Naive thymus-derived CD8-positive, alpha-beta T cell (primary cell): ENCODE data around the gene SMTN. TPM values are rescaled to one million over a fixed set of nuclear protein-coding genes. Genes with fewer than 3 reads are reported as not detected.
"Not testable (repeated sequence)": the region's sequence is repeated elsewhere in the genome, so short reads cannot be mapped to it uniquely, and the experiment has no call there.

Experiments used
- ATAC-seq, 2 donors: fragments of 150-1000 bp; cut with Tn5 transposase in 1 of 2; sonication (Bioruptor Pico), chemical (Tn5 transposase) in 1 of 2; 1 replicate in 1 of 2; 2 replicates in 1 of 2; pipeline ENCODE4 v1.10.0; 2021; ENCODE audit warnings: mild to moderate bottlenecking in 2 of 2, moderate library complexity in 2 of 2
- POLR2A ChIA-PET: fragments of 350-600 bp; sonication (Branson Sonifier 250); formaldehyde crosslinking; loops from one replicate; lab custom pipeline; 2021; ENCODE audit warnings: antibody characterized with exemption; lab: Charles Lee
- DNase-seq, 10 donors: peaks; one replicate each; pipeline versions ENCODE4 v3.0.0 to v3.0.0-alpha.2; 2020 to 2022
- H3K27ac Mint-ChIP-seq, 10 donors: one replicate each; pipeline ENCODE4 v1.8.0; 2020 to 2022; ENCODE audit warnings: mild to moderate bottlenecking in 10 of 10, mixed read lengths in 10 of 10, moderate library complexity in 4 of 10, inconsistent platforms in 1 of 10
- H3K27me3 Mint-ChIP-seq, 5 donors: one replicate each; pipeline ENCODE4 v1.8.0; 2021 to 2022; ENCODE audit warnings: mixed read lengths in 5 of 5
- H3K36me3 Mint-ChIP-seq, 3 donors: one replicate each; pipeline ENCODE4 v1.8.0; 2020 to 2022; ENCODE audit warnings: mixed read lengths in 3 of 3, mild to moderate bottlenecking in 2 of 3, inconsistent platforms in 1 of 3
- H3K4me1 Mint-ChIP-seq, 4 donors: one replicate each; pipeline ENCODE4 v1.8.0; 2021 to 2022; ENCODE audit warnings: mixed read lengths in 4 of 4
- H3K4me3 Mint-ChIP-seq, 10 donors: one replicate each; pipeline ENCODE4 v1.8.0; 2020 to 2022; ENCODE audit warnings: mild to moderate bottlenecking in 10 of 10, mixed read lengths in 10 of 10, moderate library complexity in 6 of 10, inconsistent platforms in 1 of 10
- H3K9me3 Mint-ChIP-seq, 9 donors: one replicate each; pipeline ENCODE4 v1.8.0; 2020 to 2022; ENCODE audit warnings: mixed read lengths in 9 of 9, mild to moderate bottlenecking in 3 of 9, inconsistent platforms in 1 of 9, moderate library complexity in 1 of 9
- polyA plus RNA-seq, 3 donors: library from polyadenylated mRNA; unstranded; fragments of 300-500 nt; fragmentation: Illumina TruSeq; gene quantifications; one replicate each; pipeline ENCODE4 v1.2.3, GENCODE V29; 2021
- total RNA-seq, 8 experiments: library from RNA in 2 of 8; stranded (reverse) in 2 of 8; gene quantifications; one replicate each; pipeline ENCODE4 v1.2.3 and lab custom pipeline; 2021 to 2026

SMTN gene
- total and polyA plus RNA-seq, 5 experiments from 2014 or later: 1.1 to 4.5 (median 2.0) TPM; not detected in 1

DNA sequence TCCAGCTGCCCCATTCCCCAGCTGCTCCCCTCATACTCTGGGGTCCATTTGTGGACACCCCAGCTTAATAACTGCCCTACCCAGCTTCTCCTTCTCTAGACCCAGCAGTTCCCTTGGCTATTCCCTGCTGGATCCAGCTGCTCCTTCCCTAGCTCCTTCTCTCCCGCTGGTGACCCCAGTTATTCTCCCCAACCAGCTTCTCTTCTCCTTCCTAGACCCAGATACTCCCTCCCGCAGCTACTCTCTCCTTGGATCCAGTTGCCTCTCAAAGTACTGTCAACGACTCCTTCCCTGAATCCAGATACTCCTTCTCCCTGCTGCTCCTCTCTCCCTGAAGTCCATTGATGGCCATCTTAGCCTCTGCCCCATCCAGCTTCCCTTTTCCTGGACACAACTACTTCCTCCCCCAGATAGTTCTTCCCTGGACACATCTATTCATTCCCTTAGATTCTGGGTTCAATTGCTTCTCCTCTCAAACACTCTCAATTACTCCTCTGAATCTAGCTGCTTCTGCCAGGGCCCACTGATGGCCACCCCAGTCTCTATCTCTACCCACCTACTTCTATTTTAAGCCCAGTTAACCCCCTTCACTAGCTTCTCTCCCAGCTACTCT, 14.6 kb downstream of the SMTN start:
- DNase-seq (no peak), ATAC-seq (no peak)
- Mint-ChIP-seq H3K4me3 (no peak overlapping the region), H3K27me3 (no peaks in the 10 kb centered on the region), H3K36me3 (no peaks in the 10 kb centered on the region), H3K9me3 (no peaks in the 10 kb centered on the region), H3K27ac (peak overlapping the region in 2 of 10 donors; percentile 24 to 55), H3K4me1 (peaks cover 0 to 2% (median 0%) of the 10 kb centered on the region in 4 donors)
- POLR2A ChIA-PET: interaction anchor here (0.5 to 1.6 kb wide), 4 partner anchors 11 to 273 kb away, joined by 3 to 4 read pairs (median 4); partner anchors contain the start of gene SELENOM

DNA sequence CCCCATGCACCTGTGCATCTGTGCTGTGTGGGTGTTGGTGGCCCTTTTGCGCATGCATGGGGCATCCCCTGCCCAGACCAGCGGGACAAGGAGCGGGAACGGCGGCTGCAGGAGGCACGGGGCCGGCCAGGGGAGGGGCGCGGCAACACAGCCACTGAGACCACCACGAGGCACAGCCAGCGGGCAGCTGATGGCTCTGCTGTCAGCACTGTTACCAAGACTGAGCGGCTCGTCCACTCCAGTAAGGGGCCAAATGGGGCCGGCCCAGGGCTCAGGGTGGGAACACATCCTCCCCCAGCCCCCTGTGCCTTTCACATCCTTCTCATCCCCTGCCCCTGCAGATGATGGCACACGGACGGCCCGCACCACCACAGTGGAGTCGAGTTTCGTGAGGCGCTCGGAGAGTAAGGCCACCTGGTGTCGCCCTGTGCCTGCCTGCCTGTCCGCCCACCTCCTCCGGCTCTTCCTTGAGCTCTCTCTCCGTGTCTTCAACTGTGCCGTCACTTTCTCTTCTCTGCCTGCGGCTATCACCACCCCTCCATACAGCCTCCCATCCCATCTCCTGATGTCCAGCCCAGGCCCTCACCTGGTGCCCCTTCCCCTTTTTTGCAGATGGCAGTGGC, 15.7 kb downstream of the SMTN start:
- Mint-ChIP-seq H3K9me3 (no peaks in the 10 kb centered on the region), H3K4me3 (no peak overlapping the region), H3K4me1 (peaks cover 0 to 2% (median 0%) of the 10 kb centered on the region in 4 donors), H3K27me3 (no peaks in the 10 kb centered on the region), H3K27ac (peak overlapping the region in 1 of 10 donors; percentile 58), H3K36me3 (no peaks in the 10 kb centered on the region)
- ATAC-seq (no peak), DNase-seq (no peak)
- POLR2A ChIA-PET: interaction anchor here (0.7 to 1.6 kb wide), 2 partner anchors 10 to 144 kb away, joined by 3 to 4 read pairs; partner anchors contain the start of gene SELENOM

DNA sequence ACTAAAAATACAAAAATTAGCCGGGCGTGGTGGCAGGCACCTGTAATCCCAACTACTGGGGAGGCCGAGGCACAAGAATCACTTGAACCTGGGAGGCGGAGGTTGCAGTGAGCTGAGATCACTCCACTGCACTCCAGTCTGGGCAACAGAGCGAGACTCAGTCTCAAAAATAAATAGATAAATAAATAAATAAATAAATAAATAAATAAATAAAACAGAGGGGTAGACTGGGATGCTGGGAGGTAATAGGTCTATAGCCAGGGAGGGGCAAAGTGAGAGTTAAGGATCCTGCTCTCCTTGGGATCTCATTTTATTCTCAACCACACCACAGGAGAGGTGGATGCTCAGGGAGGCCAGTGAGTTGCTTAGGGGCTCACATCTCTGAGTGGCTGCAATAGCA, 16.4 kb downstream of the SMTN start:
- POLR2A ChIA-PET, ATAC-seq, H3K36me3 Mint-ChIP-seq, H3K27me3 Mint-ChIP-seq, H3K27ac Mint-ChIP-seq, H3K4me3 Mint-ChIP-seq, DNase-seq, H3K4me1 Mint-ChIP-seq, H3K9me3 Mint-ChIP-seq: not testable (repeated sequence)

DNA sequence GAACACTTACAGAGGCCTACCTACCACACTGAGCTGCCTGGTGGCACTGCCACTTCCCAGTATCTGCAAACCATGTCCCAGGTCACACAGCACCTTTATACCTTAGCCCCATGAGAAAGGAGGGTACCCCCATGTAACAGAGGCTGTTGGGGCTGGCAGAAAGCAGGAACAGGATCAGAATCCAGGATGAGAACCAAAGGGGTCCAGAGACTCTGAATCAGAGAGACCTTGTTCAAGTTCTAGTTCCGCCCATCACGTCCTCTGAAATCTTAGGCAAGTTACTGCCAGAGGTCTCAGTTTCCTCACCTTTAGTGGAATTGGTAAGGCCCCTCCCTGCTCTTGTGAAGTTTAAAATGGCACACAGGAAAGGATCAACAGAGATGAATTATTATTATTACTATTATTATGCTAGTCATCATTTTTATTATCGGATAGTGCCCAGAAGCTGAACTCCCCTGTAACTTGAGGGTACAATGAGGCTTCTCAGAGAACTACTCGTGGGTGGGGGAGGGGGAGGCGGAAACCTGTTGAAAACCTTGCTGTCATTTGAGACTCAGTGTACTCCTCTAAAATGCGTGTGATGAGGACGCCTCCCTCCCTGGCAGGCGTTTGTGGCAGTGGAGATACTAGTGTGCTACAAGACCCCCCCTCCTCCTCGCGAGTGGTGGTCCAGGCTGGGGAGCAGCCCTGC, 17.0 kb downstream of the SMTN start:
- POLR2A ChIA-PET: no interaction called here
- DNase-seq: no peak
- H3K4me3 Mint-ChIP-seq: no peak overlapping the region
- no peaks in the 10 kb centered on the region for H3K9me3 Mint-ChIP-seq
- no peaks in the 10 kb centered on the region for H3K36me3 Mint-ChIP-seq
- no peaks in the 10 kb centered on the region for H3K27me3 Mint-ChIP-seq
- no peak overlapping the region for H3K27ac Mint-ChIP-seq
- ATAC-seq: no peak
- peaks cover 0 to 2% (median 0%) of the 10 kb centered on the region in 4 donors for H3K4me1 Mint-ChIP-seq

DNA sequence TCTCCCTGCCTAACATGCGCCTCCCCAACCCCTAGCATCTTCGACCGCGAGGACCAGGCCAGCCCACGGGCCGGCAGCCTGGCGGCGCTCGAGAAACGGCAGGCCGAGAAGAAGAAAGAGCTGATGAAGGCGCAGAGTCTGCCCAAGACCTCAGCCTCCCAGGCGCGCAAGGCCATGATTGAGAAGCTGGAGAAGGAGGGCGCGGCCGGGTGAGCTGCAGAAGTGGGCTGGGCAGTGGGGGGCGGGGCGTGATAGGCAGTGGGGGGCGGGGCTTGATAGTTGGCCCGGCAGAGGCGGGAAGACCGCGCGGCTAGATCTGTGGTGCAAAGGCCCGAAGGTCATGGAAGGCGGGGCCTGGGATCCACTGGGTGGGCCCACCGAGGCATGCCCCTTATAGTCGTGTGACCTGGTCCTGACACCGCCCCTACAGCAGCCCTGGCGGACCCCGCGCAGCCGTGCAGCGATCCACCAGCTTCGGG, 17.6 kb downstream of the SMTN start:
- no peaks in the 10 kb centered on the region for H3K36me3 Mint-ChIP-seq
- H3K27ac Mint-ChIP-seq: no peak overlapping the region
- no peaks in the 10 kb centered on the region for H3K27me3 Mint-ChIP-seq
- no peaks in the 10 kb centered on the region for H3K9me3 Mint-ChIP-seq
- H3K4me3 Mint-ChIP-seq: no peak overlapping the region
- H3K4me1 Mint-ChIP-seq: peaks cover 0 to 2% (median 0%) of the 10 kb centered on the region in 4 donors
- ATAC-seq (no peak), DNase-seq (no peak)
- POLR2A ChIA-PET: no interaction called here

DNA sequence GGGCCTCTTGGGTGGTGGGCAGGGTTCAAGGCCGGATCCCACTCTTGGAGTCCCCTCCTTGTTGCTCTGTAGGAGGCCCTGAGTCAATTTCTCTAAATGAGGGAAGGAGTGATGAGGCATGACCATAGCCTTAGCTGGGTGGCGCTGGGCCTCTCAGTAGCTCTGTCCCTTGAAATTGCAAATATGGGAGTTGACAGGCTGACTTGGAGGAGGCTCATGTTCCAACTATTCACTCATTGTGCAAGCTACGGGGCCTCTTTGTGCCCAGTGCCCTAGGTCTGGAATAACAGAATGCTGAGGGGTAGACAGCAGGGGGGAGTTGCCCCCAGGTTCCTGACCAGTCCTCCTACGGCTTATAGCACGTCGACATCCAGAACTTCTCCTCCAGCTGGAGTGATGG, 18.3 kb downstream of the SMTN start:
- POLR2A ChIA-PET: no interaction called here

DNA sequence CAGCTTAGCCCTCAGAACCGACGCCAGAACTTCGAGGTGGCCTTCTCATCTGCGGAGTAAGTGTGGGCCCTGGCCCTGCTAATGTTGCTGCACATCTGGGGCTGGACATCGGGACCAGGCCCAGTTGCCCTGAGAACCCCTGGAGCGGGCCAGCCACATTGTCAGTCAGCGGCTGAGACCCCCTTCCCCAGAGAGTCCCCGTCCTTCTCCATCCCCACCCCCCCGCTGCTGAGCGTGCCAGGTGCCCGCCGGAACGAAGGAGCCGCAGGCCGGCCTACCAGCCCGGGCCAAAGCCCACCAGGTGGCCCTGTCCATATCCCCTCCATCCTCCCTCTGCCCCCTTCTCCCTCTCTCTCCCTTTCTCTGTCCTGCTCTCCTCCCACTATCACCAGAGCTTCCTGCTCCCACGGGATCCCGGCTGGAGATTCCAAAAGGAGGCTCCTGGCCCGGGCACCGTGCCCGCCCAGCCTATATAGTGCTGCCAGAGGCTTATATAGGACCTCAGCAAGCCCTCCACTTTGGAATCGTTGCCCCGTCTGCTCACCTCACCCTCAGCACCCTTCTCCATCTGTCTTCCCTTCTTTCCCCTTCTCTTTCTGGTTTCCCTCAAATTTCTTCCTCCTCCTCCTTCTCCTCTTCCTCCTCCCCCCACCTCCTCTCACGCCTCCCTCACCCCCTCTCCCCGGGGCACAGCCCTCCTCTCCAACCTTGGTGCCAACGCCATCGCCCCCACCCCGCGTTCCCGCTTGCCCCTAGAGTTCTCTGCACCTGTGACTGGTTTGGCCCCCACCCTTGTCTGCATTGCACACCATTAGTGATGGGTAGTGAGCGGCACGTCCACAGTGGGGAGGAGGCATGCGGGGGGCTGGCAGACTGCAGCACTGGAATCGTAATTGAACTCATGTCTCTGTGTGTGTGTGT, 19.0 kb downstream of the SMTN start:
- no peak for ATAC-seq
- Mint-ChIP-seq H3K36me3 (no peaks in the 10 kb centered on the region), H3K4me1 (peaks cover 0 to 2% (median 0%) of the 10 kb centered on the region in 4 donors), H3K27ac (peak overlapping the region in 1 of 10 donors; percentile 73), H3K9me3 (no peaks in the 10 kb centered on the region), H3K27me3 (no peaks in the 10 kb centered on the region), H3K4me3 (no peak overlapping the region)
- peak in 1 of 10 donors; percentile 18 for DNase-seq
- POLR2A ChIA-PET: interaction anchor here (0.6 kb wide), 1 partner anchor 9 kb away, joined by 3 read pairs; no protein-coding TSS in a partner anchor

More for the DNA sequence above, 18.3 kb downstream of the SMTN start:
- H3K27me3 Mint-ChIP-seq: no peaks in the 10 kb centered on the region
- ATAC-seq: no peak
- peaks cover 0 to 2% (median 0%) of the 10 kb centered on the region in 4 donors for H3K4me1 Mint-ChIP-seq
- DNase-seq: no peak
- no peak overlapping the region for H3K27ac Mint-ChIP-seq
- H3K9me3 Mint-ChIP-seq: no peaks in the 10 kb centered on the region
- H3K4me3 Mint-ChIP-seq: no peak overlapping the region
- no peaks in the 10 kb centered on the region for H3K36me3 Mint-ChIP-seq

DNA sequence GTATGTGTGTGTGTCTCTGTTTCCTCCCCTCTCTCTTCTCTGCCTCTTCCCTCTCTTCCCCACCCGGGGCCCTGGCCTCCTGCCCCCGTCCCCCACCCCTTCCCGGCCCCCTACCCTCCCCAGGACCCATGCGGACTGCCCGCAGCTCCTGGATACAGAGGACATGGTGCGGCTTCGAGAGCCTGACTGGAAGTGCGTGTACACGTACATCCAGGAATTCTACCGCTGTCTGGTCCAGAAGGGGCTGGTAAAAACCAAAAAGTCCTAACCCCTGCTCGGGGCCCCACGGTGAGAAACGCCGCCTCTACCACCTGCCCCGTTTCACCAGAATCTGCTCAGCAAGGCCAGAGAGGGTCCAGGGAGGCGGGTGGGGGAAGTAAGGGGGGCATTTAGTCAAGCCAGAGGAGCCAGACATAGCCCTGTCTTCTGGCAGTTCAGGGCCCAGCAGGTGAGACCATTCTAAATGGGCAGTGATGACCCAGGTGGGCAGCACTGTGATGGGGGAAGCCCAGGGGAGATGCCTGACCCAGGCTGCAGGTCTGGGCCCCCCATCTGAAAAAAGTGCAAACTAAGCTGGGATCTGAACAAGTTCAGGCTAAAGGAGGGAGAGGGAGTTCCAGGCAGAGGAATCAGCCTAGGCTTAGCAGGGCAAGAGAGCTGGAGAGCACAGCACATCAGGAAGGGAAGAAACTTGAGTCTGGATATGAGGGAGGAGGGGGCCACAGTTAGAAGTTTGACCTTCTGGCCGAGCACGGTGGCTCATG, 19.8 kb downstream of the SMTN start:
- DNase-seq (no peak), ATAC-seq (no peak)
- peak overlapping the region in 3 of 10 donors; percentile 11 to 70 (median 53) for H3K27ac Mint-ChIP-seq
- H3K27me3 Mint-ChIP-seq: no peaks in the 10 kb centered on the region
- POLR2A ChIA-PET: interaction anchor here (0.6 kb wide), 1 partner anchor 8 kb away, joined by 3 read pairs; no protein-coding TSS in a partner anchor
- H3K4me3 Mint-ChIP-seq: no peak overlapping the region
- H3K9me3 Mint-ChIP-seq: no peaks in the 10 kb centered on the region
- peaks cover 1 to 6% (median 4%) of the 10 kb centered on the region in 4 donors for H3K4me1 Mint-ChIP-seq
- H3K36me3 Mint-ChIP-seq: peaks cover 0 to 3% (median 0%) of the 10 kb centered on the region in 3 donors

DNA sequence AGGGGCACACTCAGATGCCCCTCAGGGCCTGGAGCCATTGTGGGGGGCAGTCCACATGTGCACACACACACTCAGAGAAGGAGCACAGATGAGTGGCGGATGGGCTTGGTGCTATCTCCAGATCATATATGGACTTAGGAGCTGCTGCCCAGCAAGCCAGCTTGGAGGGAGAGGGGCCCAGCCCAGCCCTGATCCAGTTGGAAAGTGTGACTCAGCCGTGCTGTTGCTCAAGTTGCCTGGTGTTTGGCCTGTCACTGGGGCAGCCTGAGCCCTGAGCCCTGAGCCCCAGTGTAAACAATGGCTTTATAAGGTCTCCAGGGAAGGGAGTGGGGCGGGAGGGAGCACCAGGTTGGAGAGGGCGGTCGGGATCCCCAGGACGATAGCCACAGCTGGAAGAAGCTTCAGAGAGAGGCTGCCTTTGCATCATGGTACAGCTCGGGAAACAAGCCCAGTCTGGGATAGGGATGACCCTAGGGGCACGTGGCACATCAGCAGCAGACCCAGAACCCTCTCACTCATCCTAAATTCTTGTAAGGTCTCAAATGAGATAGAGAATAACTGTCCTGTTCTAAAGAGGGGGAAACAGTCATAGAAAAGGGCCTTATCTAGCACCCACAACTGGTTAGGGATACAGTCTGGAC, 21.4 kb downstream of the SMTN start:
- H3K27ac Mint-ChIP-seq: peak overlapping the region in 3 of 10 donors; percentile 23 to 76 (median 59)
- H3K27me3 Mint-ChIP-seq: no peaks in the 10 kb centered on the region
- peaks cover 0 to 3% (median 0%) of the 10 kb centered on the region in 3 donors for H3K36me3 Mint-ChIP-seq
- peak overlapping the region in 1 of 10 donors; percentile 38 for H3K4me3 Mint-ChIP-seq
- DNase-seq (peak in 1 of 10 donors; percentile 44), ATAC-seq (no peak)
- no peaks in the 10 kb centered on the region for H3K9me3 Mint-ChIP-seq
- POLR2A ChIA-PET: interaction anchor here (0.9 to 1.2 kb wide), 2 partner anchors 8 to 18 kb away, joined by 3 read pairs; no protein-coding TSS in a partner anchor
- peaks cover 15 to 21% (median 17%) of the 10 kb centered on the region in 4 donors for H3K4me1 Mint-ChIP-seq

DNA sequence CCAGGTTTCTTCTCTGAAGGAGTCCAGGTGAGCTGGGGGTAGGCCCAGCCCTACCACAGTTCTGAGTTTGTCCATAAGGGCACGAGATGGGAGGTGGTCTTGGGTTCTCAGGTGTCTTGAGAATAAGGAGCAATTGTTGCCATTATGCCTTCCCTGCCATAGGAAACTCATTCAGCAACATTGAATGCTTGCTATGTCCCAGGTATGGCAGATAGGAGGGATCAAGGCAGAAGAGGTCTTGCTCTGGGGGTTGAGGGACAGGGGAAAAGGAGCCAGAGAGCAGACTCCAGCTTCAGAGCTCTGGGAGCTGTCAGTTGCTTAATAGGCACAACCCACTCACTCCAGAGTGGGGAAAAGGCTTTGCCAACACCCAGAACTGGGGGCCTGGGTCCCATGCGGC, 22.0 kb downstream of the SMTN start:
- POLR2A ChIA-PET: interaction anchor here (0.9 kb wide), 1 partner anchor 19 kb away, joined by 3 read pairs; no protein-coding TSS in a partner anchor
- ATAC-seq: no peak
- H3K27ac Mint-ChIP-seq: peak overlapping the region in 3 of 10 donors; percentile 23 to 59 (median 30)
- H3K36me3 Mint-ChIP-seq: peaks cover 0 to 3% (median 0%) of the 10 kb centered on the region in 3 donors
- DNase-seq: no peak
- H3K9me3 Mint-ChIP-seq: no peaks in the 10 kb centered on the region
- peaks cover 19 to 26% (median 21%) of the 10 kb centered on the region in 4 donors for H3K4me1 Mint-ChIP-seq
- H3K27me3 Mint-ChIP-seq: no peaks in the 10 kb centered on the region
- H3K4me3 Mint-ChIP-seq: no peak overlapping the region
